ENCODE results near the gene RASAL1.

GRCh38 chr12:113077057-113077858 lies 58.3 kb downstream of the RASAL1 start:
- TF ChIP-seq CTCF (IDR thresholded peaks at IDR 0.05 in 2 of 3, conservative IDR thresholded peaks at IDR 0.05 in 1 of 3; ENCODE audit: borderline replicate concordance in 1 of 3, insufficient read depth in 1 of 3, low read depth in 2 of 3, low read length in 2 of 3) = no peak
- TF ChIP-seq, protein P1, sequence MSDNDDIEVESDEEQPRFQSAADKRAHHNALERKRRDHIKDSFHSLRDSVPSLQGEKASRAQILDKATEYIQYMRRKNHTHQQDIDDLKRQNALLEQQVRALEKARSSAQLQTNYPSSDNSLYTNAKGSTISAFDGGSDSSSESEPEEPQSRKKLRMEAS (IDR thresholded peaks at IDR 0.05) = no peak
- TF ChIP-seq YY1 (IDR thresholded peaks at IDR 0.05; ENCODE audit: extremely low read depth, insufficient replicate concordance, low read depth, low read length) = no peak
- TF ChIP-seq POLR2A (IDR thresholded peaks at IDR 0.05; ENCODE audit: borderline replicate concordance, extremely low read depth, insufficient read depth, insufficient read length) = no peak
- no peak for TF ChIP-seq POLR2AphosphoS5 (IDR thresholded peaks at IDR 0.05; ENCODE audit: low read depth, low read length)
- TF ChIP-seq CEBPB (IDR thresholded peaks at IDR 0.05; ENCODE audit: low read depth) = no peak
- TF ChIP-seq SP1 (IDR thresholded peaks at IDR 0.05; ENCODE audit: low read depth) = no peak
- TF ChIP-seq, protein P2, sequence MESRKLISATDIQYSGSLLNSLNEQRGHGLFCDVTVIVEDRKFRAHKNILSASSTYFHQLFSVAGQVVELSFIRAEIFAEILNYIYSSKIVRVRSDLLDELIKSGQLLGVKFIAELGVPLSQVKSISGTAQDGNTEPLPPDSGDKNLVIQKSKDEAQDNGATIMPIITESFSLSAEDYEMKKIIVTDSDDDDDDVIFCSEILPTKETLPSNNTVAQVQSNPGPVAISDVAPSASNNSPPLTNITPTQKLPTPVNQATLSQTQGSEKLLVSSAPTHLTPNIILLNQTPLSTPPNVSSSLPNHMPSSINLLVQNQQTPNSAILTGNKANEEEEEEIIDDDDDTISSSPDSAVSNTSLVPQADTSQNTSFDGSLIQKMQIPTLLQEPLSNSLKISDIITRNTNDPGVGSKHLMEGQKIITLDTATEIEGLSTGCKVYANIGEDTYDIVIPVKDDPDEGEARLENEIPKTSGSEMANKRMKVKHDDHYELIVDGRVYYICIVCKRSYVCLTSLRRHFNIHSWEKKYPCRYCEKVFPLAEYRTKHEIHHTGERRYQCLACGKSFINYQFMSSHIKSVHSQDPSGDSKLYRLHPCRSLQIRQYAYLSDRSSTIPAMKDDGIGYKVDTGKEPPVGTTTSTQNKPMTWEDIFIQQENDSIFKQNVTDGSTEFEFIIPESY (IDR thresholded peaks at IDR 0.05; ENCODE audit: extremely low read depth, insufficient replicate concordance, low read length) = no peak
- no peak for TF ChIP-seq FOSL1 (IDR thresholded peaks at IDR 0.05; ENCODE audit: low read depth)
- TF ChIP-seq ATF3 (IDR thresholded peaks at IDR 0.05) = no peak
- no peak for TF ChIP-seq ZNF274 (IDR thresholded peaks at IDR 0.05; ENCODE audit: low read depth, low read length)
